ENCODE results near the gene RSRC2. TPM values are rescaled to one million over a fixed set of nuclear protein-coding genes. Genes with fewer than 3 reads are reported as not detected.

RSRC2 gene
- total and polyA plus RNA-seq, 4 donors, result 75.4 to 159 (median 123) TPM

GRCh38 chr12:122458105-122459035 lies 68.4 kb downstream of the RSRC2 start:
- Histone ChIP-seq H3K27me3 (ENCODE audit: control insufficient read depth, insufficient read depth, low read length) (no peaks in the 10 kb centered on the region), H3K27ac (ENCODE audit: low read depth, low read length) (no peak overlapping the region), H3K4me3 (ENCODE audit: low read depth, low read length) (no peak overlapping the region), H3K9me3 (ENCODE audit: control insufficient read depth, insufficient read depth, low read length) (no peaks in the 10 kb centered on the region), H3K4me1 (ENCODE audit: control insufficient read depth, insufficient read depth, low read length) (no peaks in the 10 kb centered on the region), H3K36me3 (ENCODE audit: control insufficient read depth, insufficient read depth, low read length) (no peaks in the 10 kb centered on the region)
- no peak for DNase-seq (ENCODE audit: low read depth in 4 of 6, low spot score in 6 of 6)
- WGBS (ENCODE audit: insufficient coverage), result 99% methylated on average over 7 of the region's 17 CpGs

GRCh38 chr12:122457627-122458026 lies 69.1 kb downstream of the RSRC2 start:
- no peaks in the 10 kb centered on the region for H3K4me1 ChIP-seq (ENCODE audit: control insufficient read depth, insufficient read depth, low read length)
- no peaks in the 10 kb centered on the region for H3K36me3 ChIP-seq (ENCODE audit: control insufficient read depth, insufficient read depth, low read length)
- 33% methylated on average over 1 of the region's 2 CpGs for WGBS (ENCODE audit: insufficient coverage)
- H3K27ac ChIP-seq (ENCODE audit: low read depth, low read length), result no peak overlapping the region
- no peaks in the 10 kb centered on the region for H3K9me3 ChIP-seq (ENCODE audit: control insufficient read depth, insufficient read depth, low read length)
- H3K4me3 ChIP-seq (ENCODE audit: low read depth, low read length), result no peak overlapping the region
- no peaks in the 10 kb centered on the region for H3K27me3 ChIP-seq (ENCODE audit: control insufficient read depth, insufficient read depth, low read length)
- no peak for DNase-seq (ENCODE audit: low read depth in 4 of 6, low spot score in 6 of 6)

GRCh38 chr12:122454739-122455138 lies 72.0 kb downstream of the RSRC2 start:
- WGBS (ENCODE audit: insufficient coverage), result 46% methylated on average over 3 of the region's 6 CpGs
- H3K9me3 ChIP-seq (ENCODE audit: control insufficient read depth, insufficient read depth, low read length), result no peaks in the 10 kb centered on the region

GRCh38 chr12:122454250-122454721 lies 72.5 kb downstream of the RSRC2 start:
- H3K4me3 ChIP-seq (ENCODE audit: low read depth, low read length), result no peak overlapping the region
- WGBS (ENCODE audit: insufficient coverage), result 88% methylated on average over 7 of the region's 12 CpGs
- no peak overlapping the region for H3K27ac ChIP-seq (ENCODE audit: low read depth, low read length)
- no peaks in the 10 kb centered on the region for H3K36me3 ChIP-seq (ENCODE audit: control insufficient read depth, insufficient read depth, low read length)
- H3K4me1 ChIP-seq (ENCODE audit: control insufficient read depth, insufficient read depth, low read length), result no peaks in the 10 kb centered on the region
- H3K27me3 ChIP-seq (ENCODE audit: control insufficient read depth, insufficient read depth, low read length), result no peaks in the 10 kb centered on the region
- no peak for DNase-seq (ENCODE audit: low read depth in 4 of 6, low spot score in 6 of 6)
- H3K9me3 ChIP-seq (ENCODE audit: control insufficient read depth, insufficient read depth, low read length), result no peaks in the 10 kb centered on the region

More at GRCh38 chr12:122454739-122455138, 72.0 kb downstream of the RSRC2 start:
- Histone ChIP-seq H3K27me3 (ENCODE audit: control insufficient read depth, insufficient read depth, low read length) (no peaks in the 10 kb centered on the region), H3K4me3 (ENCODE audit: low read depth, low read length) (no peak overlapping the region), H3K4me1 (ENCODE audit: control insufficient read depth, insufficient read depth, low read length) (no peaks in the 10 kb centered on the region), H3K36me3 (ENCODE audit: control insufficient read depth, insufficient read depth, low read length) (no peaks in the 10 kb centered on the region), H3K27ac (ENCODE audit: low read depth, low read length) (no peak overlapping the region)
- no peak for DNase-seq (ENCODE audit: low read depth in 4 of 6, low spot score in 6 of 6)

Small RNA genes within 50 kb of the gene (small RNA-seq; reads per million reads assigned to genes)
- gene AC026333.1 (ENCODE audit: low replicate concordance) (not detected), gene RF00411 (ENCODE audit: low replicate concordance) (not detected)

Other genes starting within 250 kb of the RSRC2 start
- gene CLIP1, start 104.3 kb downstream of the RSRC2 start, total RNA-seq, result 10 to 100 TPM; 52.1 to 53.6 TPM
- 10 to 100 TPM; 52.2 to 53.6 TPM for gene CLIP1, start 104.3 kb downstream of the RSRC2 start, polyA plus RNA-seq (ENCODE audit: insufficient read length in 2 of 2)
- 10 to 100 TPM; 25.7 to 30.2 TPM for gene ZCCHC8, start 26.0 kb downstream of the RSRC2 start, total RNA-seq
- gene ZCCHC8, start 26.0 kb downstream of the RSRC2 start, polyA plus RNA-seq (ENCODE audit: insufficient read length in 2 of 2), result 10 to 100 TPM; 32.3 to 40.3 TPM
- gene KNTC1, start 313 bp upstream of the RSRC2 start, total RNA-seq, result 10 to 100 TPM; 27.2 to 27.9 TPM
- gene KNTC1, start 313 bp upstream of the RSRC2 start, polyA plus RNA-seq (ENCODE audit: insufficient read length in 2 of 2), result 10 to 100 TPM; 15.0 to 23.8 TPM
- gene HCAR2, start 176.4 kb upstream of the RSRC2 start, total RNA-seq, result 1 to 10 TPM in 1 of 2 donors, under 1 TPM in 1; 0.44 to 1.1 TPM
- under 1 TPM; 0.25 to 0.26 TPM for gene HCAR2, start 176.4 kb upstream of the RSRC2 start, polyA plus RNA-seq (ENCODE audit: insufficient read length in 2 of 2)
- 1 to 10 TPM in 1 of 2 donors, under 1 TPM in 1; 0.44 to 1.3 TPM for gene HCAR3, start 189.9 kb upstream of the RSRC2 start, total RNA-seq
- gene HCAR3, start 189.9 kb upstream of the RSRC2 start, polyA plus RNA-seq (ENCODE audit: insufficient read length in 2 of 2), result not detected
- 1 to 10 TPM; 1.7 to 8.0 TPM for gene HCAR1, start 203.9 kb upstream of the RSRC2 start, total RNA-seq
- gene HCAR1, start 203.9 kb upstream of the RSRC2 start, polyA plus RNA-seq (ENCODE audit: insufficient read length in 2 of 2), result 1 to 10 TPM in 1 of 2 donors, under 1 TPM in 1; 0.84 to 2.1 TPM
- 10 to 100 TPM; 44.2 to 50.2 TPM for gene DENR, start 225.9 kb upstream of the RSRC2 start, total RNA-seq
- gene DENR, start 225.9 kb upstream of the RSRC2 start, polyA plus RNA-seq (ENCODE audit: insufficient read length in 2 of 2), result 10 to 100 TPM; 68.2 to 72.5 TPM
- gene CCDC62, start 247.6 kb upstream of the RSRC2 start, total RNA-seq, result 1 to 10 TPM; 2.0 to 3.1 TPM
- gene CCDC62, start 247.6 kb upstream of the RSRC2 start, polyA plus RNA-seq (ENCODE audit: insufficient read length in 2 of 2), result 1 to 10 TPM in 1 of 2 donors, under 1 TPM in 1; 0.98 to 1.3 TPM

Data from spinal cord (tissue), 10 donors.